Testis (tissue), 2 donors: Measurements from ENCODE around the gene AP2M1.

Experiments used
- POLR2A ChIP-seq: fragments of 450-650 bp; IDR thresholded peaks from one replicate; pipeline ENCODE4 v1.6.1; 2017; ENCODE audit warnings: antibody characterized with exemption, mild to moderate bottlenecking, moderate library complexity
- TF ChIP-seq, protein P1 (sequence below), 3 experiments: fragments of 450-650 bp in 2 of 3; fragments of 200-600 bp in 1 of 3; sonication (generic) in 1 of 3; IDR thresholded peaks; one replicate each; pipeline ENCODE4 v1.5.1; 2016 to 2019; ENCODE audit warnings: antibody characterized with exemption in 3 of 3, mild to moderate bottlenecking in 2 of 3, moderate library complexity in 1 of 3

- TF ChIP-seq, protein P1, sequence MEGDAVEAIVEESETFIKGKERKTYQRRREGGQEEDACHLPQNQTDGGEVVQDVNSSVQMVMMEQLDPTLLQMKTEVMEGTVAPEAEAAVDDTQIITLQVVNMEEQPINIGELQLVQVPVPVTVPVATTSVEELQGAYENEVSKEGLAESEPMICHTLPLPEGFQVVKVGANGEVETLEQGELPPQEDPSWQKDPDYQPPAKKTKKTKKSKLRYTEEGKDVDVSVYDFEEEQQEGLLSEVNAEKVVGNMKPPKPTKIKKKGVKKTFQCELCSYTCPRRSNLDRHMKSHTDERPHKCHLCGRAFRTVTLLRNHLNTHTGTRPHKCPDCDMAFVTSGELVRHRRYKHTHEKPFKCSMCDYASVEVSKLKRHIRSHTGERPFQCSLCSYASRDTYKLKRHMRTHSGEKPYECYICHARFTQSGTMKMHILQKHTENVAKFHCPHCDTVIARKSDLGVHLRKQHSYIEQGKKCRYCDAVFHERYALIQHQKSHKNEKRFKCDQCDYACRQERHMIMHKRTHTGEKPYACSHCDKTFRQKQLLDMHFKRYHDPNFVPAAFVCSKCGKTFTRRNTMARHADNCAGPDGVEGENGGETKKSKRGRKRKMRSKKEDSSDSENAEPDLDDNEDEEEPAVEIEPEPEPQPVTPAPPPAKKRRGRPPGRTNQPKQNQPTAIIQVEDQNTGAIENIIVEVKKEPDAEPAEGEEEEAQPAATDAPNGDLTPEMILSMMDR (IDR thresholded peaks at IDR 0.05): peak in 1 of 3 experiments; percentile 8
- no peak for TF ChIP-seq POLR2A
Observed at GRCh38 chr3:184209146-184209923, 34.7 kb downstream of the AP2M1 start.
